HG03064 (cell line): Measurements from ENCODE around the gene GOPC.

ENCODE experiments used
- ATAC-seq: cut with Tn5 transposase; IDR thresholded peaks from one replicate; pipeline ENCODE4 v1.9.1; 2021; ENCODE audit warnings: low read depth; ENCODE audit not compliant: unreplicated experiment

GOPC gene

DNA sequence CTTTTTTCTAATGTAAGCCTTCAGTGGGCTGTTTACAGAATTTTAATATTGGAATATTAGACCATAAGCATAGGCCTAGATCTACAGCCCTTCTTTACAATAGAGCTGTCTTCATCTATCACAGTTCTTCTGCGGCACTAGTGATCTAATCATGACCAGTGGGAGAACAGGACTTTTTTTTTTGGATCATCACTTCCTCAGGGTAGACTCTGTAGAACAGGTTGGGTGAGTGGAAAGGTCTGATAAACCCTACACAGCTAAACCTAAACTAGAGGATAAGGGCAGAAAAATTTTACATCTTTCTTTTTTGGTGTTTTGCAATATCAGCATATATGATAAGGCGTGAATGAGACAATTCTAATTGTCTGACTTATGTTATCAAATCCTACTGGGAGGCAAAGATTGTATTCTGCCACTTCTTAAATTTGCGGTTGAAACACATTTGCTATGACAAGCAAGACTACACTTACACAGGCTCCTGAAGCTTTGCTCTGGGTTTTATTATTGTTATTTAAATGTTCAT, 52.2 kb downstream of the GOPC start:
- ATAC-seq, result no peak

DNA sequence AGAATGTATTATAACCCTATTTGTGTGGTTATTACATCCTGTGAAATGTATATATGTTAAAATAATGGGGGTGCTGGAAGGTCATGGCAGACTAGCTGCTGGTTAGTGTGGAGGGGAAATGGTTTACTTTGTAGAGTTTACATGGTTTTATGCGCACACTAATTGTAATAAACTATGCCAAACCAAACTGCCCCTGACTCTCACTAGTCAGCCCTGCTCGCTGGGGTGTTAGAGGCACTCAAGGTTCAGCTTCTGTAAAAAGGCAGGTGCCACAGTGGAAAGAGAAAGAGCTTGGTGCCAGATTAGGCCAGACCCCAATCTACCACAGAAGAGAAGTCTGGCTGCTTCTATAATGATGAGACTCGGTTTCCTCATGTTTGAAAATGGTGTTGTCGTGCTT, 52.7 kb downstream of the GOPC start:
- no peak for ATAC-seq

DNA sequence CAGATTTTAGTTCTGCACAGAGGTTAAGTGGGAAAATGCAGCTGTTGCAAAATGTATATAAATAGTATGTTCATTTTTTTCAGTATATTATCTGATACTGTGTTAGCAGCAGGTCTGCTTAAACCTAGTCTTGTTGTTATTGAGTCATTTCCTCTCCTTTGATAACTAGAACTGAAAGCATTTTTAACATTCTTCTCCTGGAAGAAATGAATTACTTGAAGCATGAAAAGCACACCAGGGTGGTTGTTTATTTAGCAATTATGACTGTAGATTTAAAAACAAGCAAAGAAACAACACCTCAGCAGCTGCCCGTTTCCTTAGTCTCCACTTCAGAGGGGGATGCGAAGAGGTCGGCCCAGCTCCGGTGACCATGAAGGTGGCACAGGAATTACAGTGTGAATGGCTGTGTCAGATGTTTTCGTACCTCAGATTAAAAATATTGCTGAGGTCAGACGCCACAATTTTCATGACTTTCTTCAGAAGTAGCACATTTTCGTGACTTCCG, 53.5 kb downstream of the GOPC start:
- ATAC-seq, result no peak

DNA sequence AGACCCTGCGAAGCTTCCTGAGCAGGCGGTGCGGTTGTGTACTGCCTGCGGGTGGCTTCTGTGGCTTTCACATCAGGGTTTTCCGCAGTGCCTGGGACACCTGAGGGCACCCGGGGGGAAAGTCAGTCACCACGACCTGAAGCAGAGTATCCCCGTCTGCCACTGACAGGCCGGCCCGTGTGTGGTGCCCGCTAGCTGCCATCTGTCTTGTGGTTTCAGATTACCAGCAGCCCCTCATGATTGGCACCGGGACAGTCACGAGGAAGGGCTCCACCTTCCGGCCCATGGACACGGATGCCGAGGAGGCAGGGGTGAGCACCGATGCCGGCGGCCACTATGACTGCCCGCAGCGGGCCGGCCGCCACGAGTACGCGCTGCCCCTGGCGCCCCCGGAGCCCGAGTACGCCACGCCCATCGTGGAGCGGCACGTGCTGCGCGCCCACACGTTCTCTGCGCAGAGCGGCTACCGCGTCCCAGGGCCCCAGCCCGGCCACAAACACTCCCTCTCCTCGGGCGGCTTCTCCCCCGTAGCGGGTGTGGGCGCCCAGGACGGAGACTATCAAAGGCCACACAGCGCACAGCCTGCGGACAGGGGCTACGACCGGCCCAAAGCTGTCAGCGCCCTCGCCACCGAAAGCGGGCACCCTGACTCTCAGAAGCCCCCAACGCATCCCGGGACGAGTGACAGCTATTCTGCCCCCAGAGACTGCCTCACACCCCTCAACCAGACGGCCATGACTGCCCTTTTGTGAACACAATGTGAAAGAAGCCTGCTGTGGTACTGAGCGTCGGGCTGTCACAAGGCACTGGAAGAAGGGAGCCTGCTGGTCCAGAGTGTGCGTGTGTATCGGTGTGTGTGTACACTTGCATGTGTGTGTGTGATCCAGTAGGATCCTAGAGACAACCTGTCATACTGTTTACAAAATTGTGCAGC, 54.4 kb downstream of the GOPC start:
- ATAC-seq, result peak; percentile 49

DNA sequence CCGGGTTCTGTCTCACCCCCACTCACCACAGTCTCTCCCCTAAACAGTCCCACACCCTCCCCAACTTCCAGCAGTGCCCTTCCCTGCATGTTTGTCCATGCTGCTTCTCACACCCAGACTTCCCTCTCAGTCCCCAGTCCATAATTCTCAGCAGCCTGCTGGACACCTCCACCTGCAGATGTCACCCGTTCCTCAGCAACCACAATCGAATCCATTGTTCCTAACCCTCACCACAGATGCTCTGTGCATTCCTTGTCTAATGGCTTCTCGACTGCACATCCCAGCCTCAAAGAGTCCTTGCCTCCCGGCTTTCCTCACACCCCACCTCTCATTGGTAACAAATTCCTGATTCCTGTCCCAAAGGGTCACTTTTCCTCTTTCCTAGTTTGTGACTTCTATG, 55.6 kb downstream of the GOPC start:
- ATAC-seq, result no peak

DNA sequence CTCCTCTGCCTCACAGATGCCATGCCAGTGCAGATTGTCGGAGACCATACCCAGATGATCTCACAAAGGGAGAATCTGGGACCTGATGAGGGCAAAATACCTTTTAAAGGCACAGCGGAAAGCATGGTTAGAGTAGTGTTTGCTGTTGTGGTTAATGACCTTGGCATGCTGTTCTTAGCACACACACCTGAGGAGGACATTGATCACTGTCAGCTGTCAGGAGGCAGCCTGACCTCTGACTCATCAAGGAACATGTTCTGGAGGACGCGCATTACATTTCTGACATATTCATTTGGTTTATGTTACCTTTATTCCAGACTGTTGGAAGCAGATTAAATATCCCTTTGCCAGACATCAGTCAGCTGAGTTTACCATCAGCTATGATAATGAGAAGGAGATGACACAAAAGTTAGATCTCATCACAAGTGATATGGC, 57.1 kb downstream of the GOPC start:
- no peak for ATAC-seq

DNA sequence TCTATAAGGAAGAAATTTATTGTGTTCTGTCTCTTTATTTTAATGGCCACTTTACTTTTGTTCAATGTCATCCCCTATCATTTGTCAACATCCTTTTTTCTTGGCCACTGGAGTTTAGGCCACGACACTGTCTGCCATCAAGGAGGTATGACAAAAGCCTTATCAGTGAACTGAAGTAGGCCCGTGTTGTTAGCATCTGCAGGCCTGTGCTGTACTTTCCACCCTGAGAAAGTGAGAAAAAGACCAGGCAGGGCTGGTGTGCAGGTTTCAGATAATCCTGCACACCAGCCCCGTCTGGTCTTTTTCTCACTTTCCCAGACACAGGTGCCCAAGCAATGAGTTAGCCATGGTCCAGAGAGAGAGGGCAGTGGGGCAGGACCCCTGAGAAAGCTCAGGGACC, 57.6 kb downstream of the GOPC start:
- ATAC-seq, result no peak

DNA sequence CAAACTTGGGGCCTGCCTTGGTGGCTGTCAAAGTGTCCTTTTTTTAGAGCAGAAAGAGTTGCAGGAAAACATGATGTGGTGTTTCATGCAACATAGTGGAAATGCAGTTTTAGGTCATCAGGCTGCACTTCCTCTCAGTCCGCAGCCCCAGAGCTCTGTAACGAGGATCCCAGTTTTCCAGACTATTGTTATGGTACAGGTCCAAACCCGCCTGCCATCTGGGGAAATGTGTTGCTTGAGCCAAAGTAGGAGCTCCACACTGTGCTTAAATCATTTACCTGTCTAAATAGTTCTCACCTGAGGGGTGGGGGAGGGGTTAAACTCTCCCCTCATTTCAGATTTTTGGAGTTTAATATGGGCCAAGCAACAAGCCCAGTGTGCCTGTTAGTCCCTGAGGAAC, 59.8 kb downstream of the GOPC start:
- no peak for ATAC-seq

DNA sequence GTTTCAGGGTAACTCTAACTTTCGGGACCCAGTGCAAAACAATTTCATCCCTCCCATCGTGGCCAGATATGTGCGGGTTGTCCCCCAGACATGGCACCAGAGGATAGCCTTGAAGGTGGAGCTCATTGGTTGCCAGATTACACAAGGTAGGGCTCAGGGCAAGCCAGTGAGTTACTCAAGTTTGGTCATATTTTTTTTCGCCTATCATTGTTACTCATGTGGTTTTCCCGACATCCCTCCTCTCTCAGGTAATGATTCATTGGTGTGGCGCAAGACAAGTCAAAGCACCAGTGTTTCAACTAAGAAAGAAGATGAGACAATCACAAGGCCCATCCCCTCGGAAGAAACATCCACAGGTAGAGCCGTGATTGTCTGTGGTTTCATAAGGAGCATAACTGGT, 61.6 kb downstream of the GOPC start:
- ATAC-seq, result no peak

DNA sequence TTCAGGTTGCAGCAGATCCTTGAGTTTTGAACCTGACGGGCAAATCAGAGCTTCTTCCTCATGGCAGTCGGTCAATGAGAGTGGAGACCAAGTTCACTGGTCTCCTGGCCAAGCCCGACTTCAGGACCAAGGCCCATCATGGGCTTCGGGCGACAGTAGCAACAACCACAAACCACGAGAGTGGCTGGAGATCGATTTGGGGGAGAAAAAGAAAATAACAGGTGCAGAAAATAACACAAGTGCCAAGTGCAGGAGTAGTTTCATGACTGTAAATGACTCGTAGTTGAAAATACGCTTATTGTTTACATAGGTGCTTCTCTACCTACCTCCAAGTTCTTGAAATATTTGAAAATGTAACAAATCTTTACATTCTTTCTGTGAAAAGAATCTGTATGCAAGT, 63.7 kb downstream of the GOPC start:
- ATAC-seq, result no peak

DNA sequence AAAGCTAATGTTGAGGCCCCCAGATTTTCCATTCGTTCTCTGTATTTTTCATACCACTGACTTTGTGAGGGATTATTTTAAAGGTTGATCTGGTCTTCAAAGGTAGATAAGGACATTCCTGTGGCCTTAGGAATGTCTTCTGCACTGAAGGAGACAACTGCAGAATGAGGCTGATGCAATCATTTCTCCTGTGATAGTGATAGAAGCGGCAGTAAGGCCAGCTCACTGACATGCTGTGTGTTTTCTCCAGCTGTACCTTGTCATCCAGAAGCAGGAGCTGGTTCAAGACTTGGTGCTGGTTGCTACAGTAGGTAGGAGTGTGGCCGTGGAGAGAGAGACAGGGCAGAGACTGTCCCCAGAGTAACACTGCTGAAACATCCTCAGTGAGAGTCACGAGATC, 66.0 kb downstream of the GOPC start:
- no peak for ATAC-seq

DNA sequence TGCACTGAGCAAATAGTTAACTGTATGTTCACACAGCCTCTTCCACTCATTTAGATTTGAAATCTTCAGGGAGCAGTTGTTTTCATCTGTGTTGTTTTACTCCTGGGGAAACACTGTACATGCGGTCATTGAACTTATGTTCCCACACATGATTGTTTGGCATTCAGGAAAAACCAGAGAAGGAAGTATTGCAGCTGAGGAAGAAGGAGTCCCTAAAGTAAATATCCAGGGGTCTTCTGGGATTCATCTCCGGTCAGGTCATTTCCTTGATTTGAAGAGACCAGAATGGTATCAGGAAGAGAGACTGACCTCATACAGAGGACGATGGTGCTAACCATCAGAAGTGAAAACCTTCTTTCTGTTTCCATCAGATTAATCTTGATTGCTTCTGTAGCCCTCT, 67.3 kb downstream of the GOPC start:
- no peak for ATAC-seq

DNA sequence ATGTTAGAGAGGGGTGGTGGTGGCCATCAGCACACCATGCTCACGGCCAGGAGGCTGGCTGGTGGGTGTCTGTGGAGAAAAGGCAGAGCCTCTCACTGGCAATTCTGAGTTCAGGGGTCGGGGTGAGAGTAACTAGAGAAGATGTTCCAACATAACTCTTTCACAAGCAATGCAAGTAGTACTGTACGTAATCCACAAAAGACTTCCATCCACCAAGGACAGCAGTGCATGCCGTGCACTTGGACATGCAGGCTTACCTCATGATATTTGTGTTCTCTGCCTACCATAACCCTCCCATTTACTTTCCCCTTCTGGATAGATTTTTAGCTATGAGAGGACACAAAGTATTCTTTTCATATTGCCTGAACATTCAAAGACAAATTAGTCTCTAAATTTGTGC, 68.5 kb downstream of the GOPC start:
- ATAC-seq, result no peak

DNA sequence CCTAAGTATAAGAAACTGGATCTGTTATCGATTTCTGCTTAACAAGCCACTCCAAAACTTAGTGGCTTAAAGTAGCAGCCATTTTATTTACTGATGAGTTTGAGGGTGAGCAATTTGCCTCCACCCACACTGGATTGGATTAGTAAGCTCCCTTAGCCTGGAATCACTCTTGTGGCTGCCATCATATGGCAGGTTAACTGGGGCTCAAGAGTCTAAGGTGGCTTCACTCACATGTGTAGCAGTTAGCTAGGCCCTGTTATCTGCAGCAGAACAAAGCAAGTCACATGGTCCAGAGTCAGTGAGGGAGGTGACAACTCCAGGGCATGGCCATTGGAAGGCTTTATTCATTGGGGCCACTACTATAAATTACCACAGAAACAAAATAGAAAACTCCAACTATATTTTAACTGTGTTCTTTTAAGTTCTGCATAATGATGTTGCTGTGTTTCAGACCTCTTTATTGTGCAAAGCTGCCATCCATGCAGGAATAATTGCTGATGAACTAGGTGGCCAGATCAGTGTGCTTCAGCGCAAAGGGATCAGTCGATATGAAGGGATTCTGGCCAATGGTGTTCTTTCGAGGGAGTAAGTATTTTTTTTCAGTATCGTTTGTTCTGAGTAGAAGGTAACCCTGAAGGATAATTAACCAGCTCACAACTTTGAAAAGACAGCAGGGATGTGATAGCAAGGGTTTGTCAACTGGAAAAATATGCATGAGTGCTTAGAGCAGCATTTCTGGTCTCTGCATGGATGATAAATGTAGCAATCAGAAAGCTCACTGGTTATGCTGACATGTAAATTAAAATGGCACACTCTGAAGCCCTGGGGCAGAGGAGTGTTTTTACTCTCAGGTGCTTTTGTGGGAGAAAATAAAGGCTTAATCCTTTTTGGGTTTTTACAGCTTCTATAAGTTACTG, 70.2 kb downstream of the GOPC start:
- ATAC-seq, result no peak

DNA sequence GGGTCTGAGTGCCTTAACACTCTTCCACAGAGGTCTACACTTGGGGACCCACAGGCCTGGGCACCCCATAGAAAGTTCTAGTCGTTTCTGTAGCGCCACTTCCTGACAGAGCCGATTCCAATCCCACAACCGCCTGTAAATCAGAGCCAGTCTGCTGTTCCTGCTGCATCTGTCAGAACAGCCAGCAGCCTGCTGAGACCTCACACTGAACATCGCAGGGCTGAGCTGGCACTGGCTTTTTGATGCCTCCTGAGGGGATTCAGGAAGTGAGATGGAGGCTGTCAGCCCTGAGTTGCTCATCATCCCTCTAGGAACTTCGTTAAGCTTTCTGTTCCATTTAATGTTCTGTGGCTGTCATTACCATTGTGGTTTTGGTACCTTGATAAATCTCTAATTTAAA, 71.0 kb downstream of the GOPC start:
- no peak for ATAC-seq

DNA sequence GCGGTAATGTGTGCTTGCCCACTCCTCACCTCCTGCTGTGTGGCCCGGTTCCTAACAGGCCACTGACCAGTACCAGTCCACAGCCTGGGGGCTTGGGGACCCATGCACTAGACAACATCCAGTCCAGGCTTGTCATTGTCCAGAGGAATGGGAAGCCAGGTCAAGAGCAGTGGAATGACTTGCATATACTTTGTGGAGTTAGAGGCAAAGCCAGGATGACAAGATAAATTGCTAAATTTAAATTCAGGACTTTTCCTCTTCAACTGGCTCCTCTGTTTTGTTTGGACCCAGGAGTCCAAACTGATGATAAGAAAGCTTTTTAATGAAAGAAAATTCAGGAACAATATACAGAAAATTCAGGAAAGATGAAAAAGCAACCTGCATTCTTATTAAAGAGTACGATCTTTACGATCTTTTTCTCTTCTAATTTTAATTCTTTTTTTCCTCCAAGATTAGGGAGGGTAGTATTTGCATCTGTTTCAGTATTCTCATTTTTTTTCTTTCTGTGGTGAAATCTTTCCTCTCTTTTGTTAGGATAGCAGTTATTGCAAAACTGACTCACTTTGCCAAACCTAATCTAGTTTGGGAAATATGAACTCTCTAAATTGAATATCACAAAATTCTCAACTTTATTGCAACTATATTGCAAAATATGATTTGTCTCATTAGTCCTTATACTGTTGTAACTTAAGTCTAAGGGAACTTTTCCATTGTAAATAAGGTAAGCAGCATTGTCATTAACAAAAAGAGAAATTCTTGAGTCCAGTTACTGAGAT, 71.7 kb downstream of the GOPC start:
- ATAC-seq, result no peak

DNA sequence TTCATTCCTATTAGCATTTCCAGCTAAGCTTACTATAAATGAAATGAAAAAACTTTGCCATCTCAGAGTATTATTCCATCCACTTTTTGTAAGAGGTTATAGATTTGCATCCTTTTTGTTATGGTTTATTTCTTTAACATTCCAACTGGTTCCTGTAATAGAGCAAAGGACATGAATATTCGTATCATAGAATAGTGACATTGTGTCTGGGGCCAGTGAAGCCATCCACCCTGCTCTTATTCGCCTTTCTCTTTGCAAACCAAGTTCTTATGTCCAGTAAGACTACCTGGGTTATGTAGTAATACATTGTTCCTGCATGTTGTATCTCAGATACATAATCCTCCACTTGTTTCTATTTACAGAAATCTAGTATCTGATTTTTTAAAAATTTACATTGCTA, 76.7 kb downstream of the GOPC start:
- ATAC-seq, result no peak

DNA sequence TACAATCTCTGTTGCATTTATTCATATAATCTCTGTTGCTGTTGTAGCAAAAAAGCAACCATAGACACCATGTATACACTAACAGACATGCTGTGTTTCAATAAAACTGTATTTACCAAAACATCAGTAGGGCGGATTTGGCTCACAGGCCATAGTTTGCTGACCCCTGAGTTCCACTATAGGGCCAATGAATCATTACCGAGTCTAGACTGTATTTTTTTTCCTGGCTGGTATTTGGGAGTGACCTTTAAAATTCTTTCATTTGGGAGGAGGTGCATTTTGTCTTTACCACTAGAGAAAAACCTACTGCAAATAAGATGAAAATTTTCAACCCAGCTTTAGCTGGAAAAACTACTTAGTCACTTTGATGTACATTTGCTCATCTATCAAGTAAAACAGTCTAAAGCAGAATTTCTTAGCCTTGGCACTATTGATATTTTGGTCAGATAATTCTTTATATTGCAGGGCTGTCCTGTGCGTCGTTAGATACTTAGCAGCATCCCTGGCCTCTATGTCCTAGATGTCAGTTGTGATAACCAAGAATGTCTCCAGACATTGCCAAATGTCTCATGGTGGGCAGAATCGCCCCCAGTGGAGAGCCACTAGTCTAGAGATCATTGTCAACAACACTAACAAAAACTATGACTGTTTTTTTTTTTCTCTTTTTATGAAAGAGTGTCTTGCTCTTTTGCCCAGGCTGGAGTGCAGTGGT, 80.4 kb downstream of the GOPC start:
- no peak for ATAC-seq

DNA sequence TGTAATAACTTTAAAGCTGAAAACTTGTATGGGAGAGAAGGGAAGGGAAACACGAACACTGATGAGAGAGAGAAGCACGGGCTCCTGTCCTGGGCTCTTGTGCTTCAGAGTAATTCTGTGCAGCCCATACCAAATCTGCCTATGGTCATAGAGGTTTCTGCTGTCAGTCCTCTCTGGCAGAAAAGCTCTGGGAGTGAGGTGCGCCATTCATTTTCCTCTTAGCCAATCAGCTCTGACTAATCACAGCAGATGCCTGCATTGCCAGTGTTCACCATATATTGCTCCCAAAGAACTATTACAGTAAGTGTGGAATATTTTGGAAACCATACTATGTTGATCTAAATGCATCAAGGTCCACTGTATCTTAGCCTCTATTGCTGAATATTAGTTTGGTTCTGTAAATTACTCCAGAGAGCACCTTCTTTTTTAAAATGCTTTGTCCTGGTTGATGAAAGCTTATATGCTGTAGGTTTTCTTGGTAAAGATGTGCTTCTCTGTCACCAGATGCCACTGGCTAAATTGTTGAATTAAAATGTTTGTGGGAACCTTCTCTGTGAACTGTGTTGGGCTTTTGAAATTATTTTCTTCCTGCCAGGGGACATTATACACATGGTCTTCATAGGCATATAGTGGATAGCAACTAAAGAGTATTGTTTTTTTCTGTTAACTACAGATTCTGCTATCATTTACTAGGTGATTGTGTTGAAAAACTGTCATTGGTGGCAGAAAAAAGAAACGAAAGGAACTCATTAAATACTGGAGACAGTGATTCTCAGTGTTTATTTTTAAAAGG, 81.5 kb downstream of the GOPC start:
- ATAC-seq, result no peak
